ENCODE data around the gene LONP1. TPM values are rescaled to one million over a fixed set of nuclear protein-coding genes. Genes with fewer than 3 reads are reported as not detected.

Gene LONP1
- total RNA-seq, 1 experiment from 2014 or later = 180 TPM

DNA sequence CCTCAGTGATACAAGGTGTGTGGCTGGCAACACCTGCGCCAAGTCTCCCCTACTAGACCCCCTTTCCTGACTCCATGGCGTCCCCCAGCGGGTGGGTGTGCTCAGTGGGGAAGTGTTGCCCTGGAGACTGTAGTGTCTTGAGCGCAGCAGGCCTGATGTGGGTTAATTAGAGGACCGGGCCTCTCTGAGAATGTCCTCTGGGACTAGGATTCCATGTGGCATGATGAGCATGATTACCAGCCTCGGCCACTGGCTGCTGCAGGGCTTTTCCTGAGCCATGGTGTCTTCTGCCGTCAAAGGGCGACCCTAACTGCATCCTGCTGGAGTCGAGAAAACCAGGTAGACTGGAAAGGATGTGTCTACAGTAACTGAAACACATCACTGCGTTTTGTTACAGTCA lies 67.7 kb downstream of the LONP1 start:
- Histone ChIP-seq H3K4me3 (replicated peaks in 1 of 2; ENCODE audit: low read depth in 1 of 2, low read length in 2 of 2) (no peak overlapping the region), H3K4me1 (ENCODE audit: control insufficient read depth in 1 of 2, insufficient read depth in 2 of 2, low read length in 2 of 2) (no peaks in the 10 kb centered on the region), H3K27me3 (ENCODE audit: insufficient read depth, low read length) (no peaks in the 10 kb centered on the region), H3K9ac (ENCODE audit: low read length) (no peak overlapping the region), H3K9me2 (ENCODE audit: insufficient read depth) (no peaks in the 10 kb centered on the region), H4K20me1 (ENCODE audit: insufficient read depth) (0 out of 2 replicates have a peak, but pooled peaks cover 3% of the 10 kb centered on the region), H3K4me2 (ENCODE audit: low read length) (no peak overlapping the region), H3K9me3 (ENCODE audit: control insufficient read depth in 1 of 2, insufficient read depth in 1 of 2, low read depth in 1 of 2, low read length in 2 of 2) (no peaks in the 10 kb centered on the region), H3K36me3 (ENCODE audit: control insufficient read depth in 1 of 2, insufficient read depth in 2 of 2, low read length in 2 of 2) (peaks cover 66 to 78% of the 10 kb centered on the region in 2 experiments), H3K79me2 (ENCODE audit: insufficient read depth, low read length) (peaks cover 70% of the 10 kb centered on the region), H3K27ac (ENCODE audit: low read depth, low read length) (no peak overlapping the region), H2AFZ (ENCODE audit: low read depth, low read length, poor library complexity, severe bottlenecking) (no peak overlapping the region)
- ATAC-seq (no peak), DNase-seq (ENCODE audit: low read depth, low spot score) (no peak)
- TF ChIP-seq POLR2AphosphoS5 (IDR thresholded peaks at IDR 0.05; ENCODE audit: low read depth, low read length) = no peak
- no peak for TF ChIP-seq EZH2 (IDR thresholded peaks at IDR 0.05)
- TF ChIP-seq SRF (IDR thresholded peaks at IDR 0.05; ENCODE audit: low read depth) = no peak
- no peak for TF ChIP-seq CBX3 (IDR thresholded peaks at IDR 0.05; ENCODE audit: low read depth)
- TF ChIP-seq TCF7L2 (IDR thresholded peaks at IDR 0.05; ENCODE audit: borderline replicate concordance, extremely low read depth, insufficient read depth, insufficient read length) = no peak
- TF ChIP-seq, protein P1, sequence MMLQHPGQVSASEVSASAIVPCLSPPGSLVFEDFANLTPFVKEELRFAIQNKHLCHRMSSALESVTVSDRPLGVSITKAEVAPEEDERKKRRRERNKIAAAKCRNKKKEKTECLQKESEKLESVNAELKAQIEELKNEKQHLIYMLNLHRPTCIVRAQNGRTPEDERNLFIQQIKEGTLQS (IDR thresholded peaks at IDR 0.05) = no peak
- TF ChIP-seq JUND (IDR thresholded peaks at IDR 0.05) = no peak
- TF ChIP-seq SP1 (IDR thresholded peaks at IDR 0.05; ENCODE audit: low read depth) = no peak
- TF ChIP-seq EGR1 (IDR thresholded peaks at IDR 0.05; ENCODE audit: low read depth) = no peak
- no peak for TF ChIP-seq EZH2phosphoT487 (IDR thresholded peaks at IDR 0.05; ENCODE audit: borderline replicate concordance)
- TF ChIP-seq, protein P2, sequence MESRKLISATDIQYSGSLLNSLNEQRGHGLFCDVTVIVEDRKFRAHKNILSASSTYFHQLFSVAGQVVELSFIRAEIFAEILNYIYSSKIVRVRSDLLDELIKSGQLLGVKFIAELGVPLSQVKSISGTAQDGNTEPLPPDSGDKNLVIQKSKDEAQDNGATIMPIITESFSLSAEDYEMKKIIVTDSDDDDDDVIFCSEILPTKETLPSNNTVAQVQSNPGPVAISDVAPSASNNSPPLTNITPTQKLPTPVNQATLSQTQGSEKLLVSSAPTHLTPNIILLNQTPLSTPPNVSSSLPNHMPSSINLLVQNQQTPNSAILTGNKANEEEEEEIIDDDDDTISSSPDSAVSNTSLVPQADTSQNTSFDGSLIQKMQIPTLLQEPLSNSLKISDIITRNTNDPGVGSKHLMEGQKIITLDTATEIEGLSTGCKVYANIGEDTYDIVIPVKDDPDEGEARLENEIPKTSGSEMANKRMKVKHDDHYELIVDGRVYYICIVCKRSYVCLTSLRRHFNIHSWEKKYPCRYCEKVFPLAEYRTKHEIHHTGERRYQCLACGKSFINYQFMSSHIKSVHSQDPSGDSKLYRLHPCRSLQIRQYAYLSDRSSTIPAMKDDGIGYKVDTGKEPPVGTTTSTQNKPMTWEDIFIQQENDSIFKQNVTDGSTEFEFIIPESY (IDR thresholded peaks at IDR 0.05; ENCODE audit: extremely low read depth, insufficient replicate concordance, low read length) = no peak
- POLR2A ChIA-PET = no interaction called here
- no TSS peak for BruUV-seq (replicated peaks)
- RAD21 ChIA-PET (ENCODE audit: low non-redundant PET in 1 of 2, low total read pairs in 2 of 2, uncharacterized antibody in 2 of 2, unreplicated experiment in 2 of 2) = no interaction called here
- intact Hi-C loops (cut with micrococcal nuclease) = no loop called here
- CTCF ChIA-PET = no interaction called here
